ENCODE data around the gene PLIN4.
"Not testable (repeated sequence)": the region's sequence is repeated elsewhere in the genome, so short reads cannot be mapped to it uniquely, and the experiment has no call there.

PLIN4 gene

GRCh38 chr19:4518345-4519171 lies at the start of gene PLIN4:
Gene PLIN4 (minus strand): TSS chr19:4518486. CDS start chr19:4518272, 214 bp downstream.
- DNase-seq: no peak

- DNase-seq: peak; percentile 53
These were observed 49.3 kb upstream of the PLIN4 start for GRCh38 chr19:4567584-4568071.

- no peak for DNase-seq
These were observed 48.2 kb upstream of the PLIN4 start for GRCh38 chr19:4566402-4567051.

- DNase-seq: not testable (repeated sequence)
These were observed 45.3 kb upstream of the PLIN4 start for GRCh38 chr19:4563562-4563961.

GRCh38 chr19:4562085-4562484 lies 43.8 kb upstream of the PLIN4 start:
- DNase-seq: not testable (repeated sequence)

- no peak for DNase-seq
These were observed 41.3 kb upstream of the PLIN4 start, which contains the start of gene SEMA6B for GRCh38 chr19:4559569-4559968. Gene SEMA6B (minus strand): TSS chr19:4559684. CDS start chr19:4558457, 1,227 bp downstream.

- DNase-seq: no peak
These were observed 40.0 kb upstream of the PLIN4 start for GRCh38 chr19:4557971-4558941.

- DNase-seq: no peak
These were observed 39.1 kb upstream of the PLIN4 start for GRCh38 chr19:4557144-4557970.

- DNase-seq: peak; percentile 53
These were observed 38.4 kb upstream of the PLIN4 start for GRCh38 chr19:4556597-4557127.

- peak; percentile 30 for DNase-seq
These were observed 37.6 kb upstream of the PLIN4 start for GRCh38 chr19:4555657-4556561.

GRCh38 chr19:4554717-4555116 lies 36.4 kb upstream of the PLIN4 start:
- no peak for DNase-seq

- no peak for DNase-seq
These were observed 35.5 kb upstream of the PLIN4 start for GRCh38 chr19:4553775-4554174.

- no peak for DNase-seq
These were observed 34.9 kb upstream of the PLIN4 start for GRCh38 chr19:4553092-4553695.

- no peak for DNase-seq
These were observed 34.2 kb upstream of the PLIN4 start for GRCh38 chr19:4552525-4552819.

GRCh38 chr19:4550479-4551050 lies 32.3 kb upstream of the PLIN4 start:
- no peak for DNase-seq

- no peak for DNase-seq
These were observed 31.7 kb upstream of the PLIN4 start for GRCh38 chr19:4550018-4550417.

GRCh38 chr19:4548238-4548584 lies 29.9 kb upstream of the PLIN4 start:
- DNase-seq: no peak

GRCh38 chr19:4547303-4548237 lies 29.3 kb upstream of the PLIN4 start:
- no peak for DNase-seq
